ENCODE measurements around the gene SERPINA6.

SERPINA6 gene

GRCh38 chr14:94295360-94296180 is 27.6 kb downstream of the SERPINA6 start:
- H3K14ac ChIP-seq (ENCODE audit: low read length): no peak overlapping the region
- no peak overlapping the region for H3K4ac ChIP-seq (ENCODE audit: low read depth, low read length)
- H3K4me3 ChIP-seq (ENCODE audit: low read depth, low read length): no peak overlapping the region
- H3K4me1 ChIP-seq (ENCODE audit: control insufficient read depth in 1 of 2, insufficient read depth in 2 of 2, low read length in 2 of 2): no peaks in the 10 kb centered on the region
- no peak overlapping the region for H3K23ac ChIP-seq (ENCODE audit: low read length)
- H3K9me3 ChIP-seq (ENCODE audit: insufficient read depth, low read depth, low read length): no peaks in the 10 kb centered on the region
- H3K27ac ChIP-seq (ENCODE audit: low read depth, low read length): no peak overlapping the region
- no peaks in the 10 kb centered on the region for H3K27me3 ChIP-seq (ENCODE audit: insufficient read depth, low read length)
- WGBS (ENCODE audit: extremely low coverage, insufficient coverage, insufficient read length): no CpG with 5 or more reads among the region's 9 CpGs
- no peaks in the 10 kb centered on the region for H3K79me1 ChIP-seq (ENCODE audit: low read length)
- no peak overlapping the region for H2BK12ac ChIP-seq (ENCODE audit: low read length)
- H4K8ac ChIP-seq (ENCODE audit: low read depth, low read length): no peak overlapping the region
- no peaks in the 10 kb centered on the region for H3K36me3 ChIP-seq (ENCODE audit: control insufficient read depth in 1 of 2, insufficient read depth in 2 of 2, low read length in 2 of 2)
- H3K18ac ChIP-seq (ENCODE audit: low read length): no peak overlapping the region
- H3K9ac ChIP-seq (ENCODE audit: low read length): no peak overlapping the region
- DNase-seq: no peak
- H4K12ac ChIP-seq (ENCODE audit: low read depth, low read length): no peak overlapping the region
- no peak overlapping the region for H2AFZ ChIP-seq (ENCODE audit: insufficient read depth, low read length, poor library complexity)
- no peak overlapping the region for H2BK120ac ChIP-seq (ENCODE audit: insufficient read depth, low read length, poor library complexity)
- H2BK5ac ChIP-seq (ENCODE audit: low read depth, low read length, poor library complexity): no peak overlapping the region
- no peak overlapping the region for H4K91ac ChIP-seq (ENCODE audit: low read depth, low read length)
- no peaks in the 10 kb centered on the region for H3K79me2 ChIP-seq (ENCODE audit: control insufficient read depth, insufficient read depth, low read length, poor library complexity)
- no peak overlapping the region for H3K4me2 ChIP-seq (ENCODE audit: low read length)
- no peak overlapping the region for H2AK5ac ChIP-seq (ENCODE audit: low read length)

DNA sequence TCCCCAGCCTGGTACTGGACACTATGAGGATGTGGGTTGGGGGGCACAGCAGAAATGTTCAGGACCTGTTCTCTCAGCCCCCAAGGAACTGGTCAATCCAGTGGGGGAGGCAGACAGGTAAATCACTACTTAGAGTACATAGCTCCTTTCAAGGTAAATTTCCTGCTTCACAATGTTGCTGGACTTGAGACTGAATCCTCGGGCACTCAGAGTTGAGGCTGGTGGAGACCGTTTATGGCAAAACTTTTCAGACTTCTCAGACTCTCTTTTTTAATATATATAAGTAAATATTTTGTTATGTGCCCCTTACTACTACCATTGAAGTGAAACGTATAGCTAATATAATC is 29.6 kb downstream of the SERPINA6 start:
- H2BK120ac ChIP-seq (ENCODE audit: insufficient read depth, low read length, poor library complexity): no peak overlapping the region

DNA sequence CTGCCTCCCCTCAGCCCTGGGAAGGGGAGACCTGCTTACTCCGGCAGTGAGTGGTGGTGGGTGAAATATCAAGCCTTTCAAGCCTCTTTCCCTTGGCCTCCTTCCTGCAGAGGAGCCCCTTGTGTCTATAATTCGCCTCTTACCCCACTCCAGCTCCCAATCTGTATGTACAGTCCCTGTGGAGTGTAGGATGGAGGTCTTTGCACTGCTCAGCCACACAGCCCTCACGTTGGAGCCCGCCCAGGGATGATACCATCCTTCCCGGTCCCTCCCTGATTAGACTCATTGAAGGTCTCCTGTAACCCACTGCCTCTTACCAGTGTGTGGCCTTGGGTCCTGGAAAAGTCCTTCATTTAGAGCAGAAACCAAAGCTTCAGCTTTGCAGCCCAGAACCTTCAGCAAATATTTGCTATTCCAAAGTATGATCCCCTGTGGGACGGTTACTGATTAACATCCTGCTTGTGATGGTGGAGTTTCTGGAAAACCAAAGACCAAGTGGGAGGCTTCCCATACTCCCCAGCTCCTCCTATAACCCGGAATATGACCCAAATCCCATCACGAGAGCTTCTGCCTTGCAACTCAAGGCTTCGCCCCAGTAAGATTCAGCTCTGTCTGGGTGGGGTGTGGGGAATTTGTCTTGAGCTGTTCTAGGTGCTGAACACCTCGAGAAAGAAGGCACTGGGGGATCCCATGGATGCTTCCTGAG is 30.1 kb downstream of the SERPINA6 start, which contains the start of gene SERPINA10:
SERPINA10 (minus strand) TSS at position 397 of the 706 bp plus-strand sequence. CDS start 2,675 bp downstream, outside the sequence.
- peak within 1 kb of the TSS; percentile 54 for H3K4me3 ChIP-seq (ENCODE audit: low read depth, low read length)
- H4K8ac ChIP-seq (ENCODE audit: low read depth, low read length): no peak within 1 kb of the TSS
- H3K4ac ChIP-seq (ENCODE audit: low read depth, low read length): no peak within 1 kb of the TSS
- no peak within 1 kb of the TSS for H3K4me2 ChIP-seq (ENCODE audit: low read length)
- H4K91ac ChIP-seq (ENCODE audit: low read depth, low read length): no peak within 1 kb of the TSS
- no CpG with 5 or more reads among the region's 10 CpGs for WGBS (ENCODE audit: extremely low coverage, insufficient coverage, insufficient read length)
- no peak within 1 kb of the TSS for H2AK5ac ChIP-seq (ENCODE audit: low read length)
- no peaks in the 10 kb centered on the region for H3K79me1 ChIP-seq (ENCODE audit: low read length)
- H2BK120ac ChIP-seq (ENCODE audit: insufficient read depth, low read length, poor library complexity): no peak within 1 kb of the TSS
- no peak within 1 kb of the TSS for H2BK12ac ChIP-seq (ENCODE audit: low read length)
- H2AFZ ChIP-seq (ENCODE audit: insufficient read depth, low read length, poor library complexity): no peak within 1 kb of the TSS
- H3K9me3 ChIP-seq (ENCODE audit: insufficient read depth, low read depth, low read length): no peaks in the 10 kb centered on the region
- no peak within 1 kb of the TSS for H3K9ac ChIP-seq (ENCODE audit: low read length)
- H3K14ac ChIP-seq (ENCODE audit: low read length): no peak within 1 kb of the TSS
- no peak within 1 kb of the TSS for H2BK5ac ChIP-seq (ENCODE audit: low read depth, low read length, poor library complexity)
- no peaks in the 10 kb centered on the region for H3K36me3 ChIP-seq (ENCODE audit: control insufficient read depth in 1 of 2, insufficient read depth in 2 of 2, low read length in 2 of 2)
- H4K12ac ChIP-seq (ENCODE audit: low read depth, low read length): no peak within 1 kb of the TSS
- no peak within 1 kb of the TSS for H3K18ac ChIP-seq (ENCODE audit: low read length)
- no peaks in the 10 kb centered on the region for H3K4me1 ChIP-seq (ENCODE audit: control insufficient read depth in 1 of 2, insufficient read depth in 2 of 2, low read length in 2 of 2)
- H3K79me2 ChIP-seq (ENCODE audit: control insufficient read depth, insufficient read depth, low read length, poor library complexity): no peaks in the 10 kb centered on the region
- no peak for DNase-seq
- no peak within 1 kb of the TSS for H3K23ac ChIP-seq (ENCODE audit: low read length)
- no peak within 1 kb of the TSS for H3K27ac ChIP-seq (ENCODE audit: low read depth, low read length)
- H3K27me3 ChIP-seq (ENCODE audit: insufficient read depth, low read length): no peaks in the 10 kb centered on the region

More for the DNA sequence above, 29.6 kb downstream of the SERPINA6 start:
- WGBS (ENCODE audit: extremely low coverage, insufficient coverage, insufficient read length): no CpG with 5 or more reads among the region's 3 CpGs
- Histone ChIP-seq H3K79me2 (ENCODE audit: control insufficient read depth, insufficient read depth, low read length, poor library complexity) (no peaks in the 10 kb centered on the region), H3K23ac (ENCODE audit: low read length) (no peak overlapping the region), H2BK5ac (ENCODE audit: low read depth, low read length, poor library complexity) (no peak overlapping the region), H4K12ac (ENCODE audit: low read depth, low read length) (no peak overlapping the region), H3K18ac (ENCODE audit: low read length) (no peak overlapping the region), H3K36me3 (ENCODE audit: control insufficient read depth in 1 of 2, insufficient read depth in 2 of 2, low read length in 2 of 2) (no peaks in the 10 kb centered on the region), H3K9ac (ENCODE audit: low read length) (no peak overlapping the region), H2AFZ (ENCODE audit: insufficient read depth, low read length, poor library complexity) (no peak overlapping the region), H2AK5ac (ENCODE audit: low read length) (no peak overlapping the region), H3K4me3 (ENCODE audit: low read depth, low read length) (no peak overlapping the region), H3K4me2 (ENCODE audit: low read length) (no peak overlapping the region), H3K27me3 (ENCODE audit: insufficient read depth, low read length) (no peaks in the 10 kb centered on the region), H3K14ac (ENCODE audit: low read length) (no peak overlapping the region), H3K4me1 (ENCODE audit: control insufficient read depth in 1 of 2, insufficient read depth in 2 of 2, low read length in 2 of 2) (no peaks in the 10 kb centered on the region), H3K9me3 (ENCODE audit: insufficient read depth, low read depth, low read length) (no peaks in the 10 kb centered on the region), H3K4ac (ENCODE audit: low read depth, low read length) (no peak overlapping the region), H3K27ac (ENCODE audit: low read depth, low read length) (no peak overlapping the region), H3K79me1 (ENCODE audit: low read length) (no peaks in the 10 kb centered on the region), H4K91ac (ENCODE audit: low read depth, low read length) (no peak overlapping the region), H4K8ac (ENCODE audit: low read depth, low read length) (no peak overlapping the region), H2BK12ac (ENCODE audit: low read length) (no peak overlapping the region)
- DNase-seq: no peak

DNA sequence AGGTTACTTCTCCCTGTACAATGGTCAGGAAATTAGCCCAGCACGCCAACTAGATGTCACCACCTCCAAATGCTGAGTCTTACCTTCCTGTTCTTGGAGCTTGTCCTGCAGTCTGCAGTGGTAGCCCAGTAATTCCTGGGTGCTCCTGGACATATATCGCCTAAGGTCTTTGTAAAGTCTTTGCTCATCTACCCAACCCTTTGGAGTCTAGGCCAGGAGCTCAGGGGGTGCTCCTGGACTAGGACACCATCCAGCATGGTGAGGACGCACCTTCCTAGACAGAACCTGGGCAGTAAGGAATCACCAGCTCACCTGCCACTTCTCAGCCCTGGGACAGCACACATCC is 30.6 kb downstream of the SERPINA6 start:
- Histone ChIP-seq H3K79me1 (ENCODE audit: low read length) (no peaks in the 10 kb centered on the region), H3K4ac (ENCODE audit: low read depth, low read length) (no peak overlapping the region), H4K8ac (ENCODE audit: low read depth, low read length) (no peak overlapping the region), H3K4me3 (ENCODE audit: low read depth, low read length) (no peak overlapping the region), H3K9me3 (ENCODE audit: insufficient read depth, low read depth, low read length) (no peaks in the 10 kb centered on the region), H3K9ac (ENCODE audit: low read length) (no peak overlapping the region), H2AFZ (ENCODE audit: insufficient read depth, low read length, poor library complexity) (no peak overlapping the region), H3K4me2 (ENCODE audit: low read length) (no peak overlapping the region), H3K27me3 (ENCODE audit: insufficient read depth, low read length) (no peaks in the 10 kb centered on the region), H2BK5ac (ENCODE audit: low read depth, low read length, poor library complexity) (no peak overlapping the region), H3K4me1 (ENCODE audit: control insufficient read depth in 1 of 2, insufficient read depth in 2 of 2, low read length in 2 of 2) (no peaks in the 10 kb centered on the region), H3K18ac (ENCODE audit: low read length) (no peak overlapping the region), H3K79me2 (ENCODE audit: control insufficient read depth, insufficient read depth, low read length, poor library complexity) (no peaks in the 10 kb centered on the region), H4K12ac (ENCODE audit: low read depth, low read length) (no peak overlapping the region), H3K36me3 (ENCODE audit: control insufficient read depth in 1 of 2, insufficient read depth in 2 of 2, low read length in 2 of 2) (no peaks in the 10 kb centered on the region), H2AK5ac (ENCODE audit: low read length) (no peak overlapping the region), H3K27ac (ENCODE audit: low read depth, low read length) (no peak overlapping the region), H4K91ac (ENCODE audit: low read depth, low read length) (no peak overlapping the region), H3K23ac (ENCODE audit: low read length) (no peak overlapping the region), H3K14ac (ENCODE audit: low read length) (no peak overlapping the region), H2BK120ac (ENCODE audit: insufficient read depth, low read length, poor library complexity) (no peak overlapping the region), H2BK12ac (ENCODE audit: low read length) (no peak overlapping the region)
- no CpG with 5 or more reads among the region's 3 CpGs for WGBS (ENCODE audit: extremely low coverage, insufficient coverage, insufficient read length)
- no peak for DNase-seq

Measured in trophoblast cell (in vitro differentiated cells and primary cell).